ENCODE results near the gene ATG16L1. TPM values are rescaled to one million over a fixed set of nuclear protein-coding genes. Genes with fewer than 3 reads are reported as not detected.
A peak's percentile ranks its signal among the peaks of the same experiment; 100 is the strongest.

The ATG16L1 gene
- total and polyA plus RNA-seq, 7 experiments from 2014 or later = 16.0 to 115 (median 80.9) TPM

GRCh38 chr2:233303252-233303651 lies 51.8 kb downstream of the ATG16L1 start:
- DNase-seq = no peak
- Histone ChIP-seq H3K27ac (ENCODE audit: low read depth, low read length) (no peak overlapping the region), H3K9me3 (ENCODE audit: control insufficient read depth in 2 of 3, low read length in 3 of 3) (no peaks in the 10 kb centered on the region), H3K27me3 (ENCODE audit: control insufficient read depth in 2 of 2, insufficient read depth in 2 of 2, low read length in 2 of 2) (no peaks in the 10 kb centered on the region), H3K4me3 (ENCODE audit: low read length) (no peak overlapping the region), H3K36me3 (ENCODE audit: control insufficient read depth in 2 of 3, insufficient read depth in 3 of 3, low read length in 3 of 3) (no peaks in the 10 kb centered on the region), H3K4me1 (ENCODE audit: control insufficient read depth in 2 of 2, insufficient read depth in 2 of 2, low read length in 2 of 2) (no peaks in the 10 kb centered on the region)
- peak overlapping the region in 1 of 9 donors; percentile 20 for H3K27ac Mint-ChIP-seq
- H3K9me3 Mint-ChIP-seq = no peaks in the 10 kb centered on the region
- peaks cover 0 to 11% (median 4%) of the 10 kb centered on the region in 7 donors for H3K4me1 Mint-ChIP-seq
- peaks cover 0 to 3% (median 0%) of the 10 kb centered on the region in 5 donors for H3K36me3 Mint-ChIP-seq
- H3K4me3 Mint-ChIP-seq = no peak overlapping the region
- POLR2A ChIA-PET = no interaction called here
- intact Hi-C loops (cut with micrococcal nuclease) = no loop called here
- H3K27me3 Mint-ChIP-seq = peaks cover 0 to 3% (median 0%) of the 10 kb centered on the region in 5 donors
- no peak for ATAC-seq
- CTCF ChIA-PET = interaction anchor here (0.9 to 1.5 kb wide), 2 partner anchors 9 to 28 kb away, joined by 3 to 6 read pairs; no protein-coding TSS in a partner anchor

GRCh38 chr2:233307565-233307964 lies 56.1 kb downstream of the ATG16L1 start, which contains the start of gene SAG:
SAG (plus strand) TSS chr2:233307816; CDS start chr2:233309190, 1,374 bp downstream.
- Mint-ChIP-seq H3K4me3 (no peak within 1 kb of the TSS), H3K27ac (peak within 1 kb of the TSS in 3 of 9 donors; percentile 27 to 81 (median 31)), H3K9me3 (no peaks in the 10 kb centered on the region), H3K4me1 (peaks cover 0 to 13% (median 4%) of the 10 kb centered on the region in 7 donors), H3K27me3 (peaks cover 0 to 9% (median 0%) of the 10 kb centered on the region in 5 donors), H3K36me3 (no peaks in the 10 kb centered on the region)
- Histone ChIP-seq H3K4me3 (ENCODE audit: low read length) (no peak within 1 kb of the TSS), H3K9me3 (ENCODE audit: control insufficient read depth in 2 of 3, low read length in 3 of 3) (no peaks in the 10 kb centered on the region), H3K27me3 (ENCODE audit: control insufficient read depth in 2 of 2, insufficient read depth in 2 of 2, low read length in 2 of 2) (no peaks in the 10 kb centered on the region), H3K27ac (ENCODE audit: low read depth, low read length) (no peak within 1 kb of the TSS), H3K4me1 (ENCODE audit: control insufficient read depth in 2 of 2, insufficient read depth in 2 of 2, low read length in 2 of 2) (no peaks in the 10 kb centered on the region), H3K36me3 (ENCODE audit: control insufficient read depth in 2 of 3, insufficient read depth in 3 of 3, low read length in 3 of 3) (no peaks in the 10 kb centered on the region)
- ChIA-PET CTCF (interaction anchor here (0.5 kb wide), 1 partner anchor 135 kb away, joined by 4 read pairs; no protein-coding TSS in a partner anchor), POLR2A (interaction anchor here (0.7 kb wide), 2 partner anchors 18 to 72 kb away, joined by 3 read pairs; no protein-coding TSS in a partner anchor)
- DNase-seq (no peak), ATAC-seq (no peak)
- intact Hi-C loops (cut with micrococcal nuclease) = no loop called here

- H3K9me3 ChIP-seq (ENCODE audit: control insufficient read depth in 2 of 3, low read length in 3 of 3) = no peaks in the 10 kb centered on the region
- Mint-ChIP-seq H3K27me3 (peaks cover 0 to 9% (median 0%) of the 10 kb centered on the region in 5 donors), H3K36me3 (no peaks in the 10 kb centered on the region), H3K27ac (peak overlapping the region in 1 of 9 donors; percentile 39), H3K4me1 (peaks cover 0 to 13% (median 5%) of the 10 kb centered on the region in 7 donors), H3K4me3 (no peak overlapping the region), H3K9me3 (no peaks in the 10 kb centered on the region)
- no peaks in the 10 kb centered on the region for H3K36me3 ChIP-seq (ENCODE audit: control insufficient read depth in 2 of 3, insufficient read depth in 3 of 3, low read length in 3 of 3)
- ATAC-seq (no peak), DNase-seq (no peak)
- no peaks in the 10 kb centered on the region for H3K4me1 ChIP-seq (ENCODE audit: control insufficient read depth in 2 of 2, insufficient read depth in 2 of 2, low read length in 2 of 2)
- ChIA-PET CTCF (no interaction called here), POLR2A (no interaction called here)
- intact Hi-C loops (cut with micrococcal nuclease) = no loop called here
- no peaks in the 10 kb centered on the region for H3K27me3 ChIP-seq (ENCODE audit: control insufficient read depth in 2 of 2, insufficient read depth in 2 of 2, low read length in 2 of 2)
- H3K4me3 ChIP-seq (ENCODE audit: low read length) = no peak overlapping the region
- no peak overlapping the region for H3K27ac ChIP-seq (ENCODE audit: low read depth, low read length)
Measured at GRCh38 chr2:233311241-233311926, 59.9 kb downstream of the ATG16L1 start.

GRCh38 chr2:233312874-233313273 lies 61.4 kb downstream of the ATG16L1 start:
- no peaks in the 10 kb centered on the region for H3K9me3 ChIP-seq (ENCODE audit: control insufficient read depth in 2 of 3, low read length in 3 of 3)
- H3K36me3 Mint-ChIP-seq = no peaks in the 10 kb centered on the region
- ChIA-PET POLR2A (no interaction called here), CTCF (no interaction called here)
- intact Hi-C loops (cut with micrococcal nuclease) = no loop called here
- H3K27me3 ChIP-seq (ENCODE audit: control insufficient read depth in 2 of 2, insufficient read depth in 2 of 2, low read length in 2 of 2) = no peaks in the 10 kb centered on the region
- H3K4me3 ChIP-seq (ENCODE audit: low read length) = no peak overlapping the region
- peak overlapping the region in 2 of 9 donors; percentile 41 to 43 for H3K27ac Mint-ChIP-seq
- no peaks in the 10 kb centered on the region for H3K9me3 Mint-ChIP-seq
- no peaks in the 10 kb centered on the region for H3K36me3 ChIP-seq (ENCODE audit: control insufficient read depth in 2 of 3, insufficient read depth in 3 of 3, low read length in 3 of 3)
- DNase-seq (no peak), ATAC-seq (no peak)
- no peak overlapping the region for H3K27ac ChIP-seq (ENCODE audit: low read depth, low read length)
- H3K27me3 Mint-ChIP-seq = peaks cover 0 to 12% (median 0%) of the 10 kb centered on the region in 5 donors
- peak overlapping the region in 1 of 10 donors; percentile 25 for H3K4me3 Mint-ChIP-seq
- H3K4me1 ChIP-seq (ENCODE audit: control insufficient read depth in 2 of 2, insufficient read depth in 2 of 2, low read length in 2 of 2) = no peaks in the 10 kb centered on the region
- peaks cover 0 to 13% (median 6%) of the 10 kb centered on the region in 7 donors for H3K4me1 Mint-ChIP-seq

- no peak overlapping the region for H3K4me3 Mint-ChIP-seq
- intact Hi-C loops (cut with micrococcal nuclease) = no loop called here
- DNase-seq (no peak), ATAC-seq (no peak)
- H3K4me1 ChIP-seq (ENCODE audit: control insufficient read depth in 2 of 2, insufficient read depth in 2 of 2, low read length in 2 of 2) = no peaks in the 10 kb centered on the region
- H3K36me3 ChIP-seq (ENCODE audit: control insufficient read depth in 2 of 3, insufficient read depth in 3 of 3, low read length in 3 of 3) = no peaks in the 10 kb centered on the region
- peaks cover 0 to 20% (median 0%) of the 10 kb centered on the region in 5 donors for H3K27me3 Mint-ChIP-seq
- POLR2A ChIA-PET = interaction anchor here (0.5 kb wide), 1 partner anchor 737 kb away, joined by 3 read pairs; no protein-coding TSS in a partner anchor
- H3K27ac ChIP-seq (ENCODE audit: low read depth, low read length) = no peak overlapping the region
- peak overlapping the region in 1 of 9 donors; percentile 70 for H3K27ac Mint-ChIP-seq
- H3K4me3 ChIP-seq (ENCODE audit: low read length) = no peak overlapping the region
- CTCF ChIA-PET = interaction anchor here (0.6 kb wide), 2 partner anchors 30 to 260 kb away, joined by 3 to 4 read pairs; no protein-coding TSS in a partner anchor
- H3K4me1 Mint-ChIP-seq = peaks cover 0 to 14% (median 6%) of the 10 kb centered on the region in 7 donors
- H3K9me3 ChIP-seq (ENCODE audit: control insufficient read depth in 2 of 3, low read length in 3 of 3) = no peaks in the 10 kb centered on the region
- H3K27me3 ChIP-seq (ENCODE audit: control insufficient read depth in 2 of 2, insufficient read depth in 2 of 2, low read length in 2 of 2) = no peaks in the 10 kb centered on the region
- H3K9me3 Mint-ChIP-seq = no peaks in the 10 kb centered on the region
- no peaks in the 10 kb centered on the region for H3K36me3 Mint-ChIP-seq
Measured at GRCh38 chr2:233314180-233314925, 62.9 kb downstream of the ATG16L1 start.

- H3K4me1 Mint-ChIP-seq = peaks cover 0 to 15% (median 7%) of the 10 kb centered on the region in 7 donors
- Histone ChIP-seq H3K4me1 (ENCODE audit: control insufficient read depth in 2 of 2, insufficient read depth in 2 of 2, low read length in 2 of 2) (no peaks in the 10 kb centered on the region), H3K27ac (ENCODE audit: low read depth, low read length) (no peak overlapping the region), H3K9me3 (ENCODE audit: control insufficient read depth in 2 of 3, low read length in 3 of 3) (no peaks in the 10 kb centered on the region), H3K4me3 (ENCODE audit: low read length) (no peak overlapping the region), H3K36me3 (ENCODE audit: control insufficient read depth in 2 of 3, insufficient read depth in 3 of 3, low read length in 3 of 3) (no peaks in the 10 kb centered on the region), H3K27me3 (ENCODE audit: control insufficient read depth in 2 of 2, insufficient read depth in 2 of 2, low read length in 2 of 2) (no peaks in the 10 kb centered on the region)
- ChIA-PET POLR2A (interaction anchor here (0.8 kb wide), 1 partner anchor 14 kb away, joined by 3 read pairs; no protein-coding TSS in a partner anchor), CTCF (interaction anchor here (0.6 kb wide), 1 partner anchor 217 kb away, joined by 3 read pairs; no protein-coding TSS in a partner anchor)
- no peak overlapping the region for H3K4me3 Mint-ChIP-seq
- DNase-seq (no peak), ATAC-seq (no peak)
- peaks cover 0 to 21% (median 0%) of the 10 kb centered on the region in 5 donors for H3K27me3 Mint-ChIP-seq
- no peaks in the 10 kb centered on the region for H3K9me3 Mint-ChIP-seq
- intact Hi-C loops (cut with micrococcal nuclease) = no loop called here
- H3K36me3 Mint-ChIP-seq = no peaks in the 10 kb centered on the region
- H3K27ac Mint-ChIP-seq = no peak overlapping the region
Measured at GRCh38 chr2:233317196-233317943, 65.9 kb downstream of the ATG16L1 start.
